H1 (cell line): ENCODE data around the gene CEP290.

Source experiments
- BRCA1 ChIP-seq: IDR thresholded peaks from 2 replicates; pipeline ENCODE4 v1.6.1; 2012; ENCODE audit warnings: low read depth, low read length, improper control_type of control experiment
- SIN3A ChIP-seq, 2 experiments: IDR thresholded peaks in 1 of 2; conservative IDR thresholded peaks in 1 of 2; 2 replicates each; pipeline ENCODE4 v1.6.1; 2011 to 2012; ENCODE audit warnings: low read length in 2 of 2, improper control_type of control experiment in 1 of 2, low read depth in 1 of 2, mild to moderate bottlenecking in 1 of 2
- TF ChIP-seq, protein P1 (sequence below), 3 experiments: IDR thresholded peaks; 1 replicate in 2 of 3; 2 replicates in 1 of 3; pipeline versions ENCODE4 v1.5.1 to v1.6.1; 2011; ENCODE audit warnings: low read length in 3 of 3, mild to moderate bottlenecking in 3 of 3, inconsistent platforms in 2 of 3, low read depth in 1 of 3, moderate library complexity in 1 of 3; ENCODE audit not compliant: insufficient read depth in 1 of 3; ENCODE audit errors: control extremely low read depth in 1 of 3

DNA sequence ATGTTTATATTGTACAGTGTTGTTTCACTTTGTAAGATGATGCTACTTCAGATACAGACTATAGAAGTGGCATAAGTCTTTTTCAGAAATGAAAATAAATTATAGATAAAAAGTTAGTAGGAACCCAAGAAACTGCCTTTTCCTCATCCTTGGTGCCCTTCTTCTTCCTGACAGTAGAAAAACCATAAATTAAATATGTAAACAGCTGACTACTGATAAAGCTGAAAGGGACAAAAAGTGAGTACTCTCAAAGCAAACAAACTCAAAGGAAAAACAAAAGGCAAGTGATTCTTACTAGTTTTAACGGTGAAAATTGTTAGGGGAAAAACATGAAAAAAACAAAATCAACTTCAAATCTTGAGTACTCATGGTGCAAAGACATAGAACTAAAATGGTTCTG, 104.1 kb downstream of the CEP290 start:
- TF ChIP-seq SIN3A (conservative IDR thresholded peaks at IDR 0.05 in 1 of 2, IDR thresholded peaks at IDR 0.05 in 1 of 2; ENCODE audit: low read depth in 1 of 2, low read length in 2 of 2) (no peak), BRCA1 (no peak)
- TF ChIP-seq, protein P1, sequence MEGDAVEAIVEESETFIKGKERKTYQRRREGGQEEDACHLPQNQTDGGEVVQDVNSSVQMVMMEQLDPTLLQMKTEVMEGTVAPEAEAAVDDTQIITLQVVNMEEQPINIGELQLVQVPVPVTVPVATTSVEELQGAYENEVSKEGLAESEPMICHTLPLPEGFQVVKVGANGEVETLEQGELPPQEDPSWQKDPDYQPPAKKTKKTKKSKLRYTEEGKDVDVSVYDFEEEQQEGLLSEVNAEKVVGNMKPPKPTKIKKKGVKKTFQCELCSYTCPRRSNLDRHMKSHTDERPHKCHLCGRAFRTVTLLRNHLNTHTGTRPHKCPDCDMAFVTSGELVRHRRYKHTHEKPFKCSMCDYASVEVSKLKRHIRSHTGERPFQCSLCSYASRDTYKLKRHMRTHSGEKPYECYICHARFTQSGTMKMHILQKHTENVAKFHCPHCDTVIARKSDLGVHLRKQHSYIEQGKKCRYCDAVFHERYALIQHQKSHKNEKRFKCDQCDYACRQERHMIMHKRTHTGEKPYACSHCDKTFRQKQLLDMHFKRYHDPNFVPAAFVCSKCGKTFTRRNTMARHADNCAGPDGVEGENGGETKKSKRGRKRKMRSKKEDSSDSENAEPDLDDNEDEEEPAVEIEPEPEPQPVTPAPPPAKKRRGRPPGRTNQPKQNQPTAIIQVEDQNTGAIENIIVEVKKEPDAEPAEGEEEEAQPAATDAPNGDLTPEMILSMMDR (IDR thresholded peaks at IDR 0.05; ENCODE audit: control extremely low read depth in 1 of 3, insufficient read depth in 1 of 3, low read depth in 1 of 3, low read length in 3 of 3): no peak
